GM19043 (cell line): ENCODE data around the gene LITAFD.
"Not testable (repeated sequence)": the region's sequence is repeated elsewhere in the genome, so short reads cannot be mapped to it uniquely, and the experiment has no call there.

Experiments
- ATAC-seq: cut with Tn5 transposase; IDR thresholded peaks from one replicate; pipeline ENCODE4 v1.9.1; 2021; ENCODE audit warnings: low read depth; ENCODE audit not compliant: unreplicated experiment

LITAFD gene

DNA sequence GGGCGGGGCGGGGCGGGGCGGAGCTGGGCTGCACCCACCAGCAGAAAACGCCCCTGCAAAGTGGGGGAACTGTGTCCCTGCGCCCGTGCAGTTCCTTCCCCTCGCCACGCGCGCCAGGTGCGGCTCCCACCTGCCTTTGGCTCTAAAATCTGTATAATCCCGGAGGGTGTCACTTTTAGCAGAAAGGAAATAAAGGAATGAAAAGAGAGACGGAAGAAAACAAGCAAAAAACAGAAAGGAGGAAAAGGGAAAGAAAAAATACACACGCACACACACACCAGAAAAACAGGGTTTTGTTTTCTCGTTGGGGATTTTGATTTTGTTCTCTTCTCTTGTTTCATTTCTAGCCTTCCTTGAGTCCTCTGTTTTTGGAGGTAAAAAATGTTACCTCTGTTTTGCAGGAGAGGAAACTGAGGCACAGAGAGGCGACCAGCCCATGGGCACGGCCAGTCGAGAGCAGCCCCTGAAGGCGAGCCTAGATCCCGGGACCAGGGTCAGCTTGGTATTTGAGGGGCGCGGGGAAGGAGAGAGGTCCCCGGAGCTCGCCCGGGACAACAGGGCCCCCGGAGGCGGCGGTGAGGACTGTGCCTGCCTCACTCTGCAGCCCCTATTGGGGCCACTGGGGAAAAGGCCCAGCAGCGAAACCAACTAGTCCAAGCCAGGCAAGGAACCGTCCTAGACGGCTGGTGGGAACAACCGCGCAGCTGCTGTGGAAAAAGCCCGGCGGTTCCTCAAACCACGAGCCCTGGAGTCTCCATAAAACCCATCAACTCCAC lies 12.8 kb upstream of the LITAFD start:
- no peak for ATAC-seq

DNA sequence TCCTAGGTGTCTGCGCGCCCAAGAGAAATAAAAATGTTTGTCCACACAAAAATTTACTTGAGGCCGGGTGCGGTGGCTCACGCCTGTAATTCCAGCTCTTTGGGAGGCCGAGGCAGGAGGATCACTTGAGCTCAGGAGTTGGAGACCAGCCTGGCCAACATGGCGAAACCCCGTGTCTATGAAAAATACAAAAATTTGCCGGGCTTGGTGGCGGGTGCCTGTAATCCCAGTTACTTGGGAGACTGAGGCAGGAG lies 12.2 kb upstream of the LITAFD start:
- not testable (repeated sequence) for ATAC-seq

DNA sequence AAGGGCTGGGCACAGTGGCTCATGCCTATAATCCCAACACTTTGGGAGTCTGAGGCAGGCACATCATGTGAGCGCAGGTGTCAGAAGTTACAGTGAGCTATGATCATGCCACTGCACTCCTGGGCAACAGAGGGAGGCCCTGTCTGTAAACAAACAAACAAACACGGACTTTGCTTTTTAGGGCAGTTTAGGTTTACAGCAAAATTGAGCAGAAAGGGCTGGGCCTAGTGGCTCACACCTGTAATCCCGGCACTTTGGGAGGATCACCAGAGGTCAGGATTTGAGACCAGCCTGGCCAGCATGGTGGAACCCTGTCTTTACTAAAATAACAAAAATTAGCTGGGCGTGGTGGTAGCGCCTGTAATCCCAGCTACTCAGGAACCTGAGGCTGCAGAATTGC lies 10.1 kb upstream of the LITAFD start:
- no peak for ATAC-seq

DNA sequence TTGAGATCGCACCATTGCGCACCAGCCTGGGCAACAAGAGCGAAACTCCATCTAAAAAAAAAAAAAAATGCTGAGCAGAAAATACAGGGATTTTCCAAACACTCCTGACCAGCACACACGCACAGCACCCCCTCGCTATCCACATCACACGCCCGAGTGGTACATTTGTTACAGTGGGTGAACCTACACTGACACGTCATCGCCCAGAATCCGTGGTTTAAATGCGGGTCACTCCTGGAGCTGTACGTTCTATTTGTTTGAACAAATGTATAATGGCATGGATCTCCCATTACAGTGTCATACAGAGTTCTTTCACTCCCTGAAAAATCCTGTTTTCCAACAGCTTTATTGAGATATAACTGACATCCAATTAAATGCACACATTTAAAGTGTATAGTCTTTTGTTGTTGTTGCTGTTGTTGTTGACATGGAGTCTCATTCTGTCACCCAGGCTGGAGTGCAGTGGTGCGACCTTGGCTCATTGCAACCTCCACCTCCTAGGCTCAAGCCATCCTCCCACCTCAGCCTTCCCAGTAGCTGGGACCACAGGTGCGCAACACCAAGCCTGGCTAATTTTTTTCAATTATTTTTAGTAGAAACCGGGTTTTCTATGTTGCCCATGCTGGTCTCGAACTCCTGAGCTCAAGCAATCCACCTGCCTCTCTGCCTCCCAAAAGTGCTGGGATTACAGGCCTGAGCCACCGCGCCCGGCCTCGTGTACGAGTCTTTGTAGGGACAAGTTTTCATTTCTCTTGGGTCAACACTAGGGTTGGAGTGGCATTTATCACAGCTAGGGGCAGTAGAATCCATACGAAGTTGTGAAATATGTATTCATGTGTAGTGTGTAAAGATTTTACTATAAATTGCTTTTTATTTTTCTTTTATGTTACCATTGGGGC lies 8.9 kb upstream of the LITAFD start:
- no peak for ATAC-seq

DNA sequence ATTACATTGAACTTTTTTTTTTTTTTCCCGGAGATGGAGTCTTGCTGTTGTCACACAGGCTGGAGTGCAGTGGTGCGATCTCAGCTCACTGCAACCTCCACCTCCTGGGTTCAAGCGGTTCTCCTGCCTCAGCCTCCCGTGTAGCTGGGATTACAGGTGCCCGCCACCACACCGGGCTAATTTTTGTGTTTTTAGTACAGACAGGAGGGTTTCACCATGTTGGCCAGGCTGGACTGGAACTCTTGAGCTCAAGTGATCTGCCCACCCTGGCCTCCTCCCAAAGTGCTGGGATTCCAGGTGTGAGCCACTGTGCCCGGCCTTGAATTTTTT lies 8.3 kb upstream of the LITAFD start:
- ATAC-seq: not testable (repeated sequence)

DNA sequence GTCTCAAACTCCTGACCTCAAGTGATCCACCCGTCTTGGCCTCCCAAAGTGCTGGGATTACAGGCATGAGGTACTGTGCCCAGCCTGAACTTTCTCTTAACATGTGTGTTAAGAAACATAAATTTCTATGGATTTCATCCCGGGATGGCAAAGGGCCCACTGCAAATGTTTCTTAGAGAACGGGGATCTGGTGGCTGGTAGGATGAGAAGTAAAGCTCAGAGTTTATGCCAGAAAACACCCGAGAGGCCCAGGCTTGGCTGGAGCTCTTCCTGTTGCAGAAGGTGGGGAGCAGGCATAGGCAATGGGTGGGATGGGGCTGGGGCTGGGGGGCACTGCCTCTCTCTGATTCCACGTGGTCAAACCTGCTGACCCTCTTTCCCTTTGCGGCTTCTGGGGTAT lies 7.8 kb upstream of the LITAFD start:
- no peak for ATAC-seq

DNA sequence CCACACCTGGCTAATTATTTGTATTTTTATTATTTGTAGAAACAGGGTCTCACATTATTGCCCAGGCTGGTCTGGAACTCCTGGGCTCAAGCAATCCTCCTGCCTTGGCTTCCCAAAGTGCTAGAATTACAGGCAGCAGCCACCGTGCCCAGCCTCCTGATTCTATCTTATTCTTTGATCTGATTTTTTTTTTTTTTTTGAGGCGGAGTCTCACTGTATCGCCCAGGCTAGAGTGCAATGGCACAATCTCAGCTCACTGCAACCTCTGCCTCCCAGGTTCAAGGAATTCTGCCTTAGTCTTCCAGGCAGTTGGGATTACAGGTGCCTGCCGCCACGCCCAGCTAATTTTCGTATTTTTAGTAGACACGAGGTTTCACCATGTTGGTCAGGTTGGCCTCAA lies 6.8 kb upstream of the LITAFD start:
- not testable (repeated sequence) for ATAC-seq

DNA sequence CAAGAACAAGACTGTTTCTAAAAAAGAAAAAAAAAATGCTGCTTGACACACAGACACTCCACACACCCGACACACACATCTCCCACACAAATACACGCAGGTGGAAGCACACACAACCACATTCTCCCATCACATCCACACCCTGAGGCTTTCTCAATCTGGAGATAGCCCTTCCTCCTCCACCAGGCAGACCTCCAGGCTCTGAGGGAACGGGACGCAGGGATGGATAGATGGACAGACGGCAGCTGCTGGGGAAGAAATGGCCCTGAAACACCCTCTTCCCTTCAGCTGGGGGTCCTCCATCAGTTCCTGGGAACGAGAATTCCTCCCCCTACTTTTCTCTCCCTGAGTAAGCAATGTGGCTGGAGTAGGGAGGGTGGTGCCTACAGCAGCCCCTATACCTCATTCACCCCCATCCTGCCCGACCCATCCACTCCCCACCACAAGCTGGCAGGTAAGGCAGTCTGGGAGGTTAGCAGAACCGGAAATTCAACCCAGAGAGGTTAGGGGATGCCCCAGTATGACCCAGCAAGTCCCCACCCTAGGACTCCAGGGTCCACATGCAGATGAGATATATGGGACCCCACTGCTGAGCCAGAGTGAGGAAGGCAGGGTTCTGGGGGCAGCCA lies 4.1 kb upstream of the LITAFD start:
- ATAC-seq: no peak

DNA sequence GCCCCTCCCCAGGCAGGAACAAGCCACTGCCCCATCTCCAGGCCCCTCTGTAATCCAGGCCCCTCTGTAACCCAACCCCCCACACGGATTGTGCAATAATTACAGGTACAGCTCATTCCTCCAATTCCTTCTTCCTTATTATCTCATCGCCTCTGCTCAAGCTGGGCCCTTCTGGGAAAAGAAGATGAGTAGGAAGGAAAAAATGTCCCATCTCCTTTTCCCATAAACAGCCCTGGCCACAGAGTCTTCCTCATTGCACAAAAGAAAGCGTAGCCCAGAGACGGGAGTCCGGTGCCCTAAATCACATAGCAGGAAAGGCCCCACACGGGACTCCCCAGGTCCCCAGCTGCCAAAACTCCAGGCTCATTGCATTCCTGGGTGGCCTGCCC lies 3.6 kb upstream of the LITAFD start:
- ATAC-seq: no peak

DNA sequence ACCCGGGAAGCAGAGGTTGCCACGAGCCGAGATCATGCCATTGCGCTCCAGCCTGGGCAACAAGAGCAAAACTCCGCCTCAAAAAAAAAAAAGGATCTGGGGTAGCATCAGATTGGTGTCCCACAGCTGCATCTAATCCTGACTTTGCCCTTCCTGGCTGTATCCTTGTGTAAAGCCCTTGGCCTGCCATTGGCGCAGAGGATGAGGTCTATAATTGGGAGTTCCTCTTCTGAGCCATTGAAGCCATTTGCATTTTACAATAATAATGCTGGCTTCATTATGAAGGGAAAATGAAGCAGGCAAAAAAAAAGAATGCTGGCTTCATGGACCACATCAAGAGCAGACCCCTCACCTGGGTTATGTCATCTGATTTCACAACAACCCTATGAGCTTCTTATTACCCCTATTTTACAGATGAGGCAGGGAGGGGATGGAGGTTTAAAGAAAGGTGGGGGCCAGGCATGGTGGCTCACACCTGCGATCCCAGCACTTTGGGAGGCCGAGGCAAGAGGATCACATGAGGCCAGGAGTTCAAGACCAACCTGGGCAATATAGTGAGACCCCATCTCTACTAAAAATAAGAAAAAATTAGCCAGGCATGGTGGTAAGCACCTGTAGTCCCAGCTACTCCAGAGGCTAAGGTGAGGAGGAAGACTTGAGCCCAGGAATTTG lies 1.2 kb upstream of the LITAFD start:
- no peak for ATAC-seq

DNA sequence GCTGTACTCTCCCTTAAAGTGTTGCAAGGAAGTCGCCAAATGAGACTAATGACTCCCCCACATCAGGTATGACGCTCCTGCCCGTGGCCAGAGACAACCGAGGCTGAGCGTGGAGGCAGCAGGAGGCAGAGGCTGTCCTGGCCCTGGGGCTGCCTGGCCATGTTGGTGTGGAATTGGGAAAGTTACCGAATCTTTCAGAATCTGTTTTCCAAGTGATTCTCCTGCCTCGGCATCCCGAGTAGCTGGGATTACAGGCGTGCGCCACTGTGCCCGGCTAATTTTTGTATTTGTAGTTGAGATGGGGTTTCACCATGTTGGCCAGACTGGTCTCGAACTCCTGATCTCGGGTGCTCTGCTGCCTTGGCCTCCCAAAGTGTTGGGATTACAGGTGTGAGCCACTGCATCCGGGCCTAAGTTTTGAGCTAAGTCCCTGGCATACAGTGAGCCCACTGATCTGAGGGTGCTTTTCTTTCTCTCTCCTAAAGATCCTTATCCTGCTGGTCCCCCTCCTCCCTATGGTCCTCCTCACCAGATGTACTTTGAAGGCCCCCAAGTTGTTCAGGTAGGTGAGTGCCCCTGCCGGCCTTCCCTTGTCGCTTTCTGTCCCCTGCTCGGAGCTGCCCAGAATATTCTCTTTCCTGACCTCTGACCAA lies 700 bp downstream of the LITAFD start:
- ATAC-seq: no peak

DNA sequence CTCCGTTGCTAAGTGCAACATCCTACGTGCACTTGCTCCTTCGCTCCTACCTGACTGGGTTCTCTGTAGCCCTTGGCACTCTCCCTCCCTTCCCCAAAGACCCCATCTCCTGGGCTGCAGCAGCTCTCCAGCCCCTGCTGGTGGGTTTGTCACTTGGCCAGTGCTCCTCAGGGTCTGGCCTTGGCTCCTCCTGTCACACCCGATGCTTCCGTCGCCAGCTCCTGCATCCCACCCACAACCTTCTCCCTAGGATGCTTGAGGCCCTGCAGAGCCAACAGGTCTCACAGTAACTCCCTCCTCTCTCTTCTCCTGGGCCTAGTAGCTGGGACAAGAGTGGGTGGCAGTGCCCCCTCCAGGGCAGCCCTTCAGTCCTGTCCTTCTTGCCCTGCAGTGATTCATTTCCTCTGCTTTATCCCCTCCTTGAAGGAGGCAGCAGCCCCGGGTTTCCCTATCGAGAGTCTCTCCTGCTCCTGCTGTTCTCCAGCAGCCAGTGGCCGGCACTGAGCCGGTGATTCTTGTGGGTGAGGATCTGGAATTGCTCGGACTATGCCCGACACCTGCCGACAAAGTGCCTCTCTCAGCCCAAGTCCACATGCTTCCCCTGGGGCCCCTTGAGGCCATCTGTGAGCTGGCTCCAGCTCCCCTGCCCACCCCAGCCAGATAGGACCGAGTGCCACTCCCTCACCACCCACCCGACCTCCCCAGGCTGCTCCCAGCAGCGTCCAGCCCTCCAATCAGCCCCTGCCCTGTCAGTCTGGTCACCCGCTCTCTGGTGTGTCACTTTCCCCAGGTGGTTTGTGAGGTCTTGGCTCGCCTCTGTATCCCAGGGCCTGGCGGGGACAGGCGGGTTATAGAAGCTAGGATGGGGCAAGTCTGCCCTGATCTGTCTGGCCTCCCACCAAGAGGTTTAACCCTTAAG lies 3.8 kb downstream of the LITAFD start:
- no peak for ATAC-seq

DNA sequence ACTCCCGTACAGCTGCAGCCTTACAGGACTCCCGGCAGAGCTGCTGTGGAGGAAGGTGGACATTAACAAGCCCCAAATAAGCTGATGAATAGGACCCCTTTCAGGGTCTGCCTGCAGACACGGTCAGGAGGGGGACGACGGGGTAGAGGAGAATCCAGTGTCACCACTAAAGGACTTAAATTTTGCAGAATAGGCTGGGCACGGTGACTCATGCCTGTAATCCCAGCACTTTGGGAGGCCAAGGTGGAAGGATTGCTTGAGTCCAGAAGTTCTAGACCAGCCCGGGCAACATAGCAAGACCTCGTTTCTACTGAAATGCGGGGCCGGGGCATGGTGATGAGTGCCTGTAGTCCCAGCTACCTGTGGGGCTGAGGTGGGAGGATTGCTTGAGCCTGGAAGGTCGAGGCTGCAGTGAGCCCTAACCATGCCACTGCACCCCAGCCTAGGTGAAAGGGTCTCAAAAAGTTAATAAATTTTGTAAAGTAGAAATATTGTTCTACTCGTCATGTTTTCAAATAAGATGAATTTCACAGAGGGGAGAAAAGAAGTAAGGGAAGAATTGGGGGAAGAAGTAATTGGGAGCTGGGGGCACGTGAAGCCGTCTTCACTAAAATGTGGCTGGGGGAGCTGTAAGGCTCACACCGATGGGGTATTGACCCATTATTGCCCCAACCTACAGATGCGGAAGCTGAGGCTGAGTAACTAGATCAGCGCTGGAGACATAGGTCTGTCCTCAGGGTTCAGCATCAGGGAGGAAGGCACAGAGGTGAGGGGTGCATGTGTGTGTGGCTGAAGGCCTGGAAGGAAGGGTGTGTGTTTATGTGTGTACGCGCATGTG lies 4.7 kb downstream of the LITAFD start:
- no peak for ATAC-seq

DNA sequence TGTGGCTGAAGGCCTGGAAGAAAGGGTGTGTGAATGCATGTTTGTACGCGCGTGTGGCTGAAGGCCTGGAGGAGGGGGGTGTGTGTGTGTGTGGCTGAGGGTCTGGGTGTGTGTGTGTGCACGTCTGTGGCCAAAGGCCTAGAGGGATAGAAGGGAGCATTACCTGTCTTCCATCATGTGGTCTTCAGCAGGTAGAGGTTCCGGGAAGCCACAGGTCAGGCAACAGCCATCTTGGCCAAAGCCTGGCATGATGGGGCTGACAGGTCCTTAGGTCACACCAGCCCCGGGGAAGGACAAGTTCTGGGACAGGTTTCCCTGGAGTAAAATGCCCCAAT lies 5.2 kb downstream of the LITAFD start:
- ATAC-seq: no peak

DNA sequence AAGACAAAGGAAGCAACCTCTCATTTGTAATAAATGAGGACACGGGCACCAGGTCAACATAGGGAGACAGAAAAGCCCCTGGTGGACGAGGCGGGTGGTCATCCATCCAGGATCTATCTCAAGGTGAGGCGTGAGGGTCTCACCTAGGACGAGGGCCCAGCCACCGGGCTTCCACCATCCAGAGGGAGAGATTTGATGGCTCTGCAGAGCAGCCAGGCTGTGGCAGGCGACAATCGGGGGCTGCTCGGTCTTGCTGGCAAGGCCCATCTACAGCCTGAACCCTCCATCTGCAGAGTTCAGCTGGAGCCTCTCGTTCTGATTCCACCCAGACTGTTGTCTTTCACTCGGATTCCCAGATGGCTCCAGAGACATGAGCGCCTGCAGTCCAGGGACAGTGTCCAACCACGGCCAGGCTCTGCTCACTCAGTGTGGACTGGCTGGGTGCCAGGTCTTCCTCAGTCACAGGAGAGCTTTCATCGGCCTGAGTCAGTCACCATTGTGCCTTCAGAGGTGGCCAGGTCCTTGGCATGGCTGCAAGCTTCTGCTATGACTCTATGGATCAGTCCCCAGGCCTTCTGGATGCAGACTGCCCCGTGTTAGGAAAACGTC lies 5.9 kb downstream of the LITAFD start:
- ATAC-seq: no peak

DNA sequence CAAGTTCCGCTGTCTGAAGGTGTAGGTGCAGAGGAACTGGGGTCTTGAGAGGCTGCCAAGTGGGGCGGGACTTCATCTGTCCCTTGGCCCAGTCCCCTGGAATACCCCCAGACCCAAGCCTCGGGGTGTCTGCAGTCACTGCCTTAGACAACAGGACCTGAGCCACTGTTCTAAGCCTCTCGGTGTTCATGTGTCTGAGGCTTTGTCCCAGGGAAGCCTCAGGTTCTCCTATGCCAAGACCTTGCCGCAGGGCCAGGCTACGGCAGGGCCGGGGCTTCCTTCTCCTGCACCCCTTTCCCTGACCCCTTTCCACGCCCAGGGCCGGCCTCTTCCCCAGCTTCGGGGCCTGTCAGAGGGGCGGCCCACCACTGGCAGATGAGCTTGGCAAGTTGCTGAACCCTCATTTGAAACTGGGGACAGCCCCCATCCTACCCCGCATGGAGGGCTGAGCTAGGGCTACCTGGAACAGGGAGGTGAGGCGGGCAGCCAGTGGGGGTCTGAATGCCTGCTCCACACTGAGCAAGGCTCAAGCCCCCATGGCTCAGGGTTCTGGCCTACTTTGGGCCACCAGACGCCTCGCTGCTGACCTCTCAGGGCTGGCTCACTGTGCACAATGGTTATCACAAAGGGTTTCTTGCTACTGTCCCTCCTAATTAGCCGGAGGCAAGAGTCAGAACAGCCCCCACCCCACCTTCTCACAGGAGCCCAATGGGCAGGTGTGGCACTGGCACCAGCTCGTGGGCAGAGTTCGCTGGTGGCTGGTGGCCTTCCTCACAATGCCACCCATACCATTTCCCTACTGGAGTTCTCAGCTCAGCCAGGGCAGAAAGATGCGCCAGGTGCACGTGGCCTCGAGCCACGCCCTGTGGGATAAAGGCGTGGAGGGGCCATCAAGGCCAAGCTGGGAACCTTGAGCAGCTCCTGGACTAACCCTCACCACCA lies 7.1 kb downstream of the LITAFD start:
- no peak for ATAC-seq

DNA sequence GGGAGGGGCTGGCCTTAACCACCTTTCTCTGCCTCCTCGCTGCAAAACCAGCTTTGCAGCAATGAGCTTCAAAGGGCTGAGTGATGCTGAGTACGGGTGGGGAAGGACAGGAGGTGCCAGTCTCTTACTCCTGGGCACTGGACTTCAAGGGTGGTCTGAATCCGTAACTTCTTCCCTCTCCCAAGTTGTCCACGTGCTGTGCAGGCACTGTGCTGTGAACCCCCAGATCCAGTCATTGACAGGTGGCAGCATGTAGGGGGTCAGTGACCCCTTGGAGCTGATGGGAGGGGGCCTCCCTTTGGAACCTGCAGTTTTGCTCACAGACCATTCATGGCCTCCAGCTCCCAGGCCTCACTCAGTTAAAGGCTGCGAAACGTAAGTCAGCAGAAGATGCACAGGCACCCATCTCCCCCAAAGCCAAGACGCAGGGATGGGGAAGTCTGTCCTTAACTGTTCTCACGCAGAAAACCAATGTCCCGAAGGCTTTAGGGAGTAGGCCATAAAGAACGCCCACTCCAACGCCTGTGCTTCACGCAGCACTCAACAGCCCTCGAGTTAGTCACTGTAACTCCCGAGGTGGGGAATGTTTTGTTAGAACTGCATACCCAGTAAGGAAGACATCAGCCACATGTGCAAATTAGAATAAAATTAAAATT lies 7.9 kb downstream of the LITAFD start:
- ATAC-seq: no peak
